HG03108 (cell line): ENCODE data around the gene RBPJ.

ENCODE experiments used
- ATAC-seq: cut with Tn5 transposase; IDR thresholded peaks from one replicate; pipeline ENCODE4 v1.9.1; 2021; ENCODE audit warnings: moderate library complexity; ENCODE audit not compliant: unreplicated experiment

RBPJ gene

DNA sequence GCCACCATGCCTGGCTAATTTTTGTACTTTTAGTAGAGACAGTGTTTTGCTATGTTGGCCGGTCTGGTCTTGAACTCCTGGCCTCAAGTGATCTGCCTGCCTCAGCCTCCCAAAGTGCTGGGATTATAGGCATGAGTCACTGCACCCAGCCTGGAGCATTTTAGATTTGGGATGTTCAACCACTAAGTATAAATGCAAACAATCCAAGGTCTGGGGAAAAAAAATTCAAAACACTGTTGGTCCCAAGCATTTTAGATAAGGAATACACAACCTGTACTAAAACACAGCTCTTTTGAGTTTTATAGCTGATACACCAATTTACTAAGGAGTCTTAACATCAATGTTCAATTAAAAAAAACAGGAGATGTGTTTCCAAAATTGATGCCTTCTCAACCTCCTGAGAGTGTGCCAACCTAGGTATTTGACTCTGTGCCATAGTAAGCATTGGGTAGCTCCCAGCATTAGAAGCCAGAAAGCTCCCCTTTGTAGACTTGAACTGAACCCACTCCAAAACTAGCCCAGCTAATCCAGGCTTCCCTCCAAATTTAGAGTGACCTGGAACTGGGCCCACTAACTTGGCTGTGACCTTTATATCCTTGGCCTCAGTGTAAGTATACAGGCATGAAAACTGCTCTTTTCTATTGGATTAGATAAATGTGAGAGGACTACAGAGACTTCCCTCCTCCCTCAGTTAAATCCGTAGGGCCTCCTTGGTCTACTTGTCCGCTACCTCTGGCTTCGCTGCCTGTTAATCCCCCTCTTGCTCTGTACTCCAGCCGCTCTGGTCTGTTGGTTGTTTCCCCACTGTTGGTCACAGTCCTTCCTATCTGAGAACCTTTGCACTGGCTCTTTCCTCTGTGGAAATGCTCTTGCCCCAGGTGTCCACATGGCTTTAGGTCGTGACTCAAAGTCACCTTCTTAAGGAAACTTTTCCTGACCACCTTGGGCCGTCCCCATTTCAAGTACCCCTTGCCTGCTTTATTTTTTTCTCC lies 91.9 kb downstream of the RBPJ start:
- ATAC-seq = no peak

GRCh38 chr4:26413582-26413981 lies 92.8 kb downstream of the RBPJ start:
- no peak for ATAC-seq

GRCh38 chr4:26418107-26418506 lies 97.3 kb downstream of the RBPJ start:
- no peak for ATAC-seq

- ATAC-seq = no peak
These were observed 98.0 kb downstream of the RBPJ start for GRCh38 chr4:26418850-26419249.

- no peak for ATAC-seq
These were observed 99.6 kb downstream of the RBPJ start for GRCh38 chr4:26420438-26420837.

DNA sequence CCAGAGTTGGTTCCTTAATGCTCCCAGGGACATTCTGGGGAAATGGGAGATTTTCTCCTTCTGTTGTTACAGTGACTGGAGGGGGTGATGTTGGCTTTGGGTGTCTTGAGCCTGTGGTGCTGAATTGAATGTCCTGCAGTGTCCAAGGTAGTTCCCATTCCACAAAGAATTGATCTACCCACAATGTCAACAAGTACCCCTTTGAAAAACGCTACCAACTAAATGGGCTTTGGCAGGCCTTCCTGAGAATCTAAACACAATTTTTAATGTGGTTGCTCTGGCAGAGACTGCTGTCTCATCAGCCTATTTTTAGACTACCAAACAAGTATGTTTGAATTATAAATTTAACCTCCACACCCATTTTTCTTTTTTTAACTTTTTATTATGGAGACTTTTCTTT lies 100.1 kb downstream of the RBPJ start:
- no peak for ATAC-seq

DNA sequence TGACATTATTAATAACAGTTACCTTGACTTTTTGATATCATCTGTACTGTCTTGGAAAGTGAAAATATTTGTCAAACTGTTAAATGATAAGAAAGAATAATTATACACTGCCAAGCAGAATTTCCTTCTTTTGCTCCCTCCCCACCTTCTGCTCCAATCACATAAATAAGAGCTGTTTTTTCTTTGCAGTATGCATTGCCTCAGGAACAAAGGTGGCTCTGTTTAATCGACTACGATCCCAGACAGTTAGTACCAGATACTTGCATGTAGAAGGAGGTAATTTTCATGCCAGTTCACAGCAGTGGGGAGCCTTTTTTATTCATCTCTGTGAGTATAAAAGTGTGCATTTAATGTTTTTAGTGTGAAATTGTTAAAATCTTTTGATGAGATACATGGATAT lies 103.3 kb downstream of the RBPJ start:
- ATAC-seq = no peak

DNA sequence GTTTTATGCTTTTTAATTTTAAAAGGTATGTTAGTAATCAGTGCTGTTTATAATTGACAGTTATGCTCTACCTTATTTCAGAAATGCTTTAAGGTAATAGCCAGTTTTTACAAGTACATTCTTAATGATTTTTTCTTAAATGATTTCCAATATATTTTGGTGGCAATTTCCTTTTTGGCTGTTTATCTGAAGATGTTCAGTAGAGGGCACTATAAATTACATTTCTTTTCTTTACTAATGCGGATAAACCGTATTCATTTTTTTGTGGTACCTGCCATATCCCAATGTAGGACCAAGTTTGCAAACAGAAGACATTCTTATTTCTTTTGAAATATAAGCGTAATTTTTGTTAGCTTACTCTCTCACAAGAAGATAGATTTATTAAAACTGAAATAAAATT lies 104.0 kb downstream of the RBPJ start:
- no peak for ATAC-seq

DNA sequence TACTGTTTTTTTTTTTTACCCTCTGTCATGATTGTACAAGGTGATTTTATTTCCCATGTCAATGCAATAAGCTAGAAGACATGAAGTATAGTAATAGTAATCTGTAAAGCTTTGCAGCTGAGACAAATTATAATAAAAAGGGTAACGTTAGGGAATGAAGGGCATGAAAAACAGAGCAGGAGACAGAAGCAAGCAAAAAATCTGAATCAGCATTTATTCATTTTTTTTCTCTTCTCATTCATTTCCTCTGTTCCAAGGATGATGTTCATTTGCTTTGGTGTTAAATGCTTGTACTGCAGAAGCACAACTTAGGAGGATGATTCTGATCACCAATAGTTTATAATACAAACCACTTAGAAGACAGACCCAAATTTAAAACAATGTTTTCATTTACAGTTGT lies 105.1 kb downstream of the RBPJ start:
- no peak for ATAC-seq

DNA sequence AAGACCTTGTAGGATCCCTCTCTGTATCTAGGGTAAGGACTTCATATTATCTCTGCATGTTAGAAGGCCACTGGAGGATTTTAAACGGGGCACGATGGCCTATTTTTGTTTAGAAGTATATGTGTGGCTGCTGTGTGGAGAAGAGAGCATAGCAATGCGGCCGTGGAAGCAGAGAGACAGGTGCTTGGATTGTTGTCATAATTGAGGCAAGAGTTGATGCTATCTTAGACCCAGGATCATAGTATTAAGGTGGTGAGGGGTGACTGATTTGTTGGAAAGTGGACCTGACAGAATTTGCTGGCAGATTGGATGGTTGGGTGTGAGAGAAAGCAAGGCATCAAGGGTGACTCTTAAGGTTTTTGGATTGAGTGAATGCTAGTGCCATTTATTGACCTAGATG lies 106.1 kb downstream of the RBPJ start:
- ATAC-seq = no peak

GRCh38 chr4:26429910-26430309 lies 109.1 kb downstream of the RBPJ start:
- no peak for ATAC-seq

GRCh38 chr4:26431461-26432180 lies 110.8 kb downstream of the RBPJ start:
- no peak for ATAC-seq

DNA sequence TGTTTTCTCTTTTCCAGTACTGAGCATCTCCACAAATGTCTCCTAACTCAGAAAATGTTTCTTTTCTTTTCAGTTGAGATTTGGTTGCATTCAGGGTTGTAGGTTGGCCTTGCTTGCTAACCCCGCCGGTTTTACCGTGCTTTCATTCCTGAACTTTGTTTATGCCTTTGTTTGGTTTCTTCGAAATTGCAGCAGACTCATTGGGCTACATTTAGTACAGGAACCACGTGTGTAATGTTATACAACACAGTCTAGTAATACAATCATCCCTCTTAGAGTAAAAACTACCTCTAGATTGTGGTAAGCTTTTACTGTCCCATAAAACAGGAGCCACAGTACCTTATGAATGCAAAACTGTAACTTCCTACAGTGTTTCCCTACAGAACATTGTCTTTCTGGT lies 111.6 kb downstream of the RBPJ start:
- ATAC-seq = no peak

DNA sequence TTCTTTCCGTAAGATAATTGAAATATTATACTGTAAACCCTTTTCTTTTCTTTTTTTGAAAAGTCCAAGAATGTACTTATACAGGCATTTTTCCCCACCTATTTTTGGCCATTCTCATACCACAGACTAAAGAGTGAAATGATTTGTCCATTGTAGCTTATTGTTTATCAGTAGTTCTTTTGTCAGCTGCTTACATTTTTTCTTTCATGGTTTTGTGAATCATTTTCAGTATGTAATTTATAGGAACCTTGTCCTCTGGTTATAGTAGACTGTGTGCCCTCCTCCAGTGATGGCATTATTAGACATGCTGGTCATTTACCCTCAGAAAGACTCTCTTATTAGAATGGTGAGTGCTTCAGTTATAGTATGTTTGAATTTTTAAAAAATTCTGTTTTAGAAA lies 112.7 kb downstream of the RBPJ start:
- no peak for ATAC-seq

- no peak for ATAC-seq
These were observed 113.3 kb downstream of the RBPJ start for GRCh38 chr4:26434030-26434639.

GRCh38 chr4:26441102-26441501 lies 120.3 kb downstream of the RBPJ start:
- ATAC-seq = no peak

DNA sequence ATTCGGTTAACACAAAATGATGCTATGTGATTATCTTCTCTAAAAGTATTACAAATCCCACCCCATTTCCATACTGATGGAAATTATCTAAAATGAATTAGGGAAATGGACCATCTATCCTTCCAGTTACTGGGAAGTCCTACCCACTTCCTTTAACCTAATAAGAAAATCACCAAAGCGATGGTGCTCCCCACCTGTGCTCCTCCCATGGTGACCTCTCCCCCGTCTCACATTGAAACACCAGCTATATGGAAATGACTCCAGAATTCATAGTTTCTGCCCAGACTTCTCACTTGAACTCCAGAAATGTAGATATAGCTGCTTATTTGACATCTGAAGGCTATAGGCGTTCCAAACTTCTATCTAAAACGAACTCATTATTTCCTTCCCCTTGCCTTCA lies 121.0 kb downstream of the RBPJ start:
- ATAC-seq = no peak

DNA sequence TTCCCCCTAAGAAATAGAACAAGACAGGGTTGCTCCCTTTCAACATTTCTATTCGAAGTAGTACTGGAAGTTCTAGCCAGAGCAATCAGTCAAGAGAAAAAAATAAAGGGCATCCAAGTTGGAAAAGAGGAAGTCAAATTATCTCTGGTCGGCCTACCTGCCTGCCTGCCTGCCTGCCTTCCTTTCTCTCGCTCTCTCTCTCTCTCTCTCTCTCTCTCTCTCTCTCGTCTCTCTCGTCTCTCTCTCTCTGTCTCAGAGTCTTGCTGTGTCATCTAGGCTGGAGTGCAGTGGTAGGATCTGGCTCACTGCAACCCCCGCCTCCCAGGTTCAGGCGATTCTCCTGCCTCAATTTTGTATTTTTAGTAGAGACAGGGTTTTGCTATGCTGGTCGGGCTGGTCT lies 126.6 kb downstream of the RBPJ start:
- no peak for ATAC-seq

DNA sequence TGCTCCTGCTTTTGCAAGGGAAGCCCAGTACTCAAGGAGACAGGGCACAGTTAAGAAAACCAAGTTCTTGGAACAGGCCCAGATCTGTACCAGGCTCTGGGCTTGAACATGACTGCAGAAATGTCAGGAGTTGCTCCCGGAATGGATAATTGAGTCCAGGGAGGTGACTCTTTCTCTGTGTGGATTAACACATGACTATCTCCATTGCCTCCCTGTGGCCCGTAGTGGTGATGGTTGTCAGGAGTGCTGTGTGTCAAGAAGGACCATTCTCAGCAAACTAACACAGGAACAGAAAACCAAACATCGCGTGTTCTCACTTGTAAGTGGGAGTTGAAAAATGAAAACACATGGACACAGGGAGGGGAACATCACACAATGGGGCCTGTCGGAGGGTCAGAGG lies 129.6 kb downstream of the RBPJ start:
- ATAC-seq = no peak

- ATAC-seq = no peak
These were observed 130.8 kb downstream of the RBPJ start for GRCh38 chr4:26451597-26451996.

- ATAC-seq = no peak
These were observed 132.0 kb downstream of the RBPJ start for GRCh38 chr4:26452565-26453531.
